Activated CD8-positive, alpha-beta memory T cell treated with anti-CD3 and anti-CD28 coated beads, Interleukin-2, amount 50 U/mL, for 24 hours (primary cell): ENCODE results near the gene GSG1.

Experiments
- DNase-seq: peaks from one replicate; pipeline ENCODE4 v3.0.0-alpha.2; 2020; ENCODE audit errors: extremely low read depth

The GSG1 gene

GRCh38 chr12:13103391-13104033, at the start of gene GSG1:
Gene GSG1, minus strand, starts transcription at chr12:13103667. Its CDS starts 155 bp downstream, at chr12:13103512.
- DNase-seq = no peak

- no peak for DNase-seq
These were observed 49.7 kb upstream of the GSG1 start for GRCh38 chr12:13153180-13153579.

GRCh38 chr12:13152756-13153155, 49.3 kb upstream of the GSG1 start:
- DNase-seq = no peak

- no peak for DNase-seq
These were observed 48.8 kb upstream of the GSG1 start for GRCh38 chr12:13152281-13152680.

- DNase-seq = no peak
These were observed 45.9 kb upstream of the GSG1 start for GRCh38 chr12:13149411-13149810.

GRCh38 chr12:13148485-13148847, 45.0 kb upstream of the GSG1 start:
- DNase-seq = no peak

GRCh38 chr12:13147688-13148484, 44.4 kb upstream of the GSG1 start:
- no peak for DNase-seq

GRCh38 chr12:13146336-13146938, 43.0 kb upstream of the GSG1 start:
- DNase-seq = no peak

GRCh38 chr12:13144266-13144828, 40.9 kb upstream of the GSG1 start:
- DNase-seq = no peak

GRCh38 chr12:13142747-13143146, 39.3 kb upstream of the GSG1 start:
- DNase-seq = no peak

- DNase-seq = no peak
These were observed 38.2 kb upstream of the GSG1 start for GRCh38 chr12:13141686-13142085.

- no peak for DNase-seq
These were observed 32.1 kb upstream of the GSG1 start for GRCh38 chr12:13135371-13136178.

GRCh38 chr12:13133886-13134285, 30.4 kb upstream of the GSG1 start:
- DNase-seq = no peak

GRCh38 chr12:13130981-13131380, 27.5 kb upstream of the GSG1 start:
- DNase-seq = no peak

GRCh38 chr12:13128291-13128965, 25.0 kb upstream of the GSG1 start:
- no peak for DNase-seq

- no peak for DNase-seq
These were observed 24.0 kb upstream of the GSG1 start for GRCh38 chr12:13127444-13127843.

GRCh38 chr12:13126494-13126893, 23.0 kb upstream of the GSG1 start:
- no peak for DNase-seq

- no peak for DNase-seq
These were observed 22.5 kb upstream of the GSG1 start for GRCh38 chr12:13125996-13126395.

GRCh38 chr12:13124656-13125505, 21.4 kb upstream of the GSG1 start:
- DNase-seq = no peak

GRCh38 chr12:13121568-13121967, 18.1 kb upstream of the GSG1 start:
- no peak for DNase-seq
